ENCODE data around the gene SPAG6. TPM values are rescaled to one million over a fixed set of nuclear protein-coding genes. Genes with fewer than 3 reads are reported as not detected.

Gene SPAG6
- total and polyA plus RNA-seq, 8 donors, result 0.08 to 1.3 (median 0.41) TPM; not detected in 1

DNA sequence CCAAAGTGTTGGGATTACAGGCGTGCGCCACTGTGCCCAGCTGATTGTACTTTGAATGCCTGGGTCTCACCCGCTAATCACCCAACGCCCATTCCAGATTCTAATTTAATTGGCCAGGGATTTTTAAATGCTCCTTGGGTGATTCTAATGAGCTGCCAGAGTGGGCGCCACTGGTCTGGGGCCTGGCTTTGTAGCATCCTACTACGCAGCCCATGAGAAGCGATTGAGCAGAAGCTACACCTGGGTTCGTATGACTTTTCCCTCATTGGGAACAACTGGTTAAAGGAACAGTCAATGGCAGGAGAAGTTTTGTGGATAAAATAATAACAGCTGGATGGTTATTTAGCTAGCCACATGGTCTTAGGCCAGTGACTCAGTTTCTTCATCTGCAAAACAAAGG is 108.0 kb downstream of the SPAG6 start:
- no peak for ATAC-seq
- Histone ChIP-seq H3K4me1 (no peaks in the 10 kb centered on the region), H3K4me3 (no peak overlapping the region), H3K9me3 (no peaks in the 10 kb centered on the region), H3K27me3 (no peaks in the 10 kb centered on the region), H3K36me3 (no peaks in the 10 kb centered on the region), H3K27ac (no peak overlapping the region)
- intact Hi-C loops (cut with DNase I), result no loop called here
- no peak for DNase-seq
- WGBS, 2 donors, result 96 to 99% methylated on average over 8 of the region's 8 CpGs
- no peak for FAIRE-seq
- TF ChIP-seq, protein P1, sequence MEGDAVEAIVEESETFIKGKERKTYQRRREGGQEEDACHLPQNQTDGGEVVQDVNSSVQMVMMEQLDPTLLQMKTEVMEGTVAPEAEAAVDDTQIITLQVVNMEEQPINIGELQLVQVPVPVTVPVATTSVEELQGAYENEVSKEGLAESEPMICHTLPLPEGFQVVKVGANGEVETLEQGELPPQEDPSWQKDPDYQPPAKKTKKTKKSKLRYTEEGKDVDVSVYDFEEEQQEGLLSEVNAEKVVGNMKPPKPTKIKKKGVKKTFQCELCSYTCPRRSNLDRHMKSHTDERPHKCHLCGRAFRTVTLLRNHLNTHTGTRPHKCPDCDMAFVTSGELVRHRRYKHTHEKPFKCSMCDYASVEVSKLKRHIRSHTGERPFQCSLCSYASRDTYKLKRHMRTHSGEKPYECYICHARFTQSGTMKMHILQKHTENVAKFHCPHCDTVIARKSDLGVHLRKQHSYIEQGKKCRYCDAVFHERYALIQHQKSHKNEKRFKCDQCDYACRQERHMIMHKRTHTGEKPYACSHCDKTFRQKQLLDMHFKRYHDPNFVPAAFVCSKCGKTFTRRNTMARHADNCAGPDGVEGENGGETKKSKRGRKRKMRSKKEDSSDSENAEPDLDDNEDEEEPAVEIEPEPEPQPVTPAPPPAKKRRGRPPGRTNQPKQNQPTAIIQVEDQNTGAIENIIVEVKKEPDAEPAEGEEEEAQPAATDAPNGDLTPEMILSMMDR (IDR thresholded peaks at IDR 0.05), result no peak

DNA sequence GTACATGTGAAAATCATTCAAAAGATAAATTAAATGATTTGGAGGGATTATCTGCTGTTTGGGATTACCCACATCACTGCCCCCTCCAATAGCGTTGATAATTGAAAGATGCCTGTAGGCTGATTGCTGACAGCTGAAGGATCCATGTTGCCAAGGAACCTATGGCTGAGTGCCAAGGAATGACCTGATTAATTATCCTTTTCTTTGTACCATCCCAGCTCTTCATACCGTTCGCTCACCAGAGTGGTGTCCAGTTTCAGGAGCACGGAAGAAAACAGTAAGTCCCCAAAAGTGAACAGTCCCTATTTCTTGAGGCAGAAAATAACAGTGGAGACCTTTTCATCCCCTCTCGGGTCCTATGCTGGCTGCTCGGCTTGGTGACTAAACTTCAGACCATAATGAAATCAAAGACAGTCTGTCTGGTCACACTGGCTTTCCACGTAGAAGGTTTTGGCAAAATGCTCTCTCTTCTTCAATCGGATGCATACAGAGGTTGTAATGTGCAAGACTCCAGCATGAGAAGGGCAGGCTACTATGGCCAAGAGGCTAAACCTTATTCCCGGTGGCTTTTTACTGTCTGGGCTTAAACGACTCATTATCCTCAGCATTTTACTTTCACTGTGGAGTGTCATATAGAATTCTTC is 108.8 kb downstream of the SPAG6 start:
- DNase-seq, result no peak
- TF ChIP-seq, protein P1 (IDR thresholded peaks at IDR 0.05), result no peak
- Histone ChIP-seq H3K4me1 (no peaks in the 10 kb centered on the region), H3K9me3 (no peaks in the 10 kb centered on the region), H3K4me3 (no peak overlapping the region), H3K36me3 (no peaks in the 10 kb centered on the region), H3K27me3 (no peaks in the 10 kb centered on the region), H3K27ac (no peak overlapping the region)
- FAIRE-seq, result no peak
- intact Hi-C loops (cut with DNase I), result no loop called here
- 78 to 79% methylated on average over 10 of the region's 10 CpGs for WGBS, 2 donors
- no peak for ATAC-seq

DNA sequence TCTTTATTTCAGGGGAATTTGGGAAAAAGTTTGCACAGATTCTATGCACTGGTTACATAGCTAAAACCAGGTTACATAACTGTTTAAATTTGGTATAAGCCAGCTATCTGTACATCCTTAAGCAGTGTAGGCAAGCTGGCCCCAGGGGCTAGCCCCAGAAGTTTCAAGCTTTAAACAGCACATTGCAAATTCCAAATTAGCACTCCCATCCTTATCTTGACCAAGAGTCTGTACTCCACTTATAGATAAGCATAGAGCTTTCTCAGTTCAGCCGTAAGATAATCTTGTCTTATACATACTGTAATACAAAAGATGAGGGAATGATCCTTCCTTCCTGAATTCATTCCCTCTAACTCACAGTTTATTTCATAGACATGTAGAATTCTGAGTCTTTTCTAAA is 109.3 kb downstream of the SPAG6 start:
- Histone ChIP-seq H3K4me3 (no peak overlapping the region), H3K9me3 (no peaks in the 10 kb centered on the region), H3K4me1 (no peaks in the 10 kb centered on the region), H3K27ac (no peak overlapping the region), H3K36me3 (no peaks in the 10 kb centered on the region), H3K27me3 (no peaks in the 10 kb centered on the region)
- TF ChIP-seq, protein P1 (IDR thresholded peaks at IDR 0.05), result no peak
- 73 to 74% methylated on average over 1 of the region's 1 CpG for WGBS, 2 donors
- intact Hi-C loops (cut with DNase I), result no loop called here
- ATAC-seq (no peak), FAIRE-seq (no peak), DNase-seq (no peak)

DNA sequence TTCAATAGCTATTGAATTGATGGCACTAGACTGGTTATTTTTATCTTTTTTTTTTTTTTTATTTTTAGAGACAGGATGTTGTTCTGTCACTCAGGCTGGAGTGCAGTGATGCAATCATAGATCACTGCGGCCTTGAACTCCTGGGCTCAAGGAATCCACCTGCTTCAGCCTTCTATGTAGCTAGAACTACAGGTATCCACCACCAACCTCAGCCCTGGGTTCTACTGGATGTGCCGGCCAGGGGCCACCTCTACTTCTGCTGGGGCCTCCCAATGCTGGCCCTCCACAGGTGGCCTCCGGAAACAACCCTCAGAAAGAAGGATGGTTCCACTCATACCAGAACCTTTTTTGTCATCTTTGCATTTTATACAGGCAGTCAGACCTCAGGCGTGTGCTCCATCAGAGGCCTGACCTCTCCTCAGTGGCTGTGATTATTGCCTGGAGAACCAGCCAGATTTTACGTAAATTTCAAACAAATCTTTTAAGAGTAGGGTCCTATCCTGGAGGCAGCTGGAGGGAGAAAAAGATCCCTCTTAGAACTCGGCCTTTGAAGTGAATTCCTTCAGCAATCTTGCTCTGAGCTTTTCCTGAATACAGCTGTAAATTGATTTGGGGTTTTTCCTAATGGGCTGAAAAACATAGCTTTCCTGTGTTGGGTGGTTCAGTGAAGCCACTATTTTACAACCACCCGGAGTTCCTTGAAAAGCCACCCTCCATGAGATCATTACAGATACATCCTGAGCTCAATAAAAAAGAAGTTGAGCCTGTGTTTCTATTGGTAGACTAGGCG is 110.0 kb downstream of the SPAG6 start:
- no peak overlapping the region for H3K4me3 ChIP-seq
- TF ChIP-seq, protein P1 (IDR thresholded peaks at IDR 0.05), result no peak
- H3K36me3 ChIP-seq, result no peaks in the 10 kb centered on the region
- H3K9me3 ChIP-seq, result no peaks in the 10 kb centered on the region
- no peak overlapping the region for H3K27ac ChIP-seq
- ATAC-seq (no peak), DNase-seq (no peak), FAIRE-seq (no peak)
- WGBS, 2 donors, result 83 to 91% methylated on average over 8 of the region's 8 CpGs
- intact Hi-C loops (cut with DNase I), result no loop called here
- H3K27me3 ChIP-seq, result no peaks in the 10 kb centered on the region
- H3K4me1 ChIP-seq, result no peaks in the 10 kb centered on the region

DNA sequence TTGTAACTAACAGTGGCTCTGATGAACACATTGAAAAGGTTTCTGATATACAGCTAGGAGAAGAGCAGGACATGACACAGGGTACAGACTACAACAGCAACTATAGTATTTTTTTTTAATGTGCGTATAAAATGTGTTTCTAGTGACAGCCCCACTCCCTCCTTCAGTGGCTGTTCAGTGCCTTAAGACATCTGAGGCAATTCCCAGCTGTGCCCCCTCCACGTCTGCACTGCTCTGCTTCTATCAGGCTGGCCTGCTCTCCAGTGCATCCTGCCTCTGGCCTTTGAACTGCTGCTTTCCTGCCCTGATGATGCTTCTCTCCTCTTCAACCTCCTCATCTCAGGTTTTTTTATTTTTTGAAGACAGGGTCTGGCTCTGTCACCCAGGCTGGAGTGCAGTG is 111.2 kb downstream of the SPAG6 start:
- no peak for ATAC-seq
- Histone ChIP-seq H3K27me3 (no peaks in the 10 kb centered on the region), H3K36me3 (no peaks in the 10 kb centered on the region), H3K27ac (no peak overlapping the region), H3K4me3 (no peak overlapping the region), H3K4me1 (no peaks in the 10 kb centered on the region), H3K9me3 (no peaks in the 10 kb centered on the region)
- no peak for DNase-seq
- TF ChIP-seq, protein P1 (IDR thresholded peaks at IDR 0.05), result no peak
- intact Hi-C loops (cut with DNase I), result no loop called here
- no peak for FAIRE-seq
- WGBS, 2 donors, result 84 to 97% methylated on average over 2 of the region's 2 CpGs

Measured in pancreas (tissue), 10 donors.